Measurements from ENCODE around the gene MX1. TPM values are rescaled to one million over a fixed set of nuclear protein-coding genes. Genes with fewer than 3 reads are reported as not detected.
"Not testable (repeated sequence)": the region's sequence is repeated elsewhere in the genome, so short reads cannot be mapped to it uniquely, and the experiment has no call there.

Gene MX1
- total RNA-seq, 1 donor from 2014 or later: 25.0 TPM

- TF ChIP-seq CTCF (conservative IDR thresholded peaks at IDR 0.05; ENCODE audit: low read depth, low read length): no peak
- H3K4me3 ChIP-seq (ENCODE audit: low read depth, low read length): no peak overlapping the region
- DNase-seq (ENCODE audit: low read depth): no peak
Measured at GRCh38 chr21:41418956-41419680, 6.9 kb upstream of the MX1 start.

GRCh38 chr21:41419921-41420862 lies 5.8 kb upstream of the MX1 start:
- peak overlapping the region; percentile 68 for H3K4me3 ChIP-seq (ENCODE audit: low read depth, low read length)
- no peak for DNase-seq (ENCODE audit: low read depth)
- TF ChIP-seq CTCF (conservative IDR thresholded peaks at IDR 0.05; ENCODE audit: low read depth, low read length): no peak

GRCh38 chr21:41420998-41421397 lies 5.0 kb upstream of the MX1 start:
- not testable (repeated sequence) for DNase-seq (ENCODE audit: low read depth)
- peak overlapping the region; percentile 68 for H3K4me3 ChIP-seq (ENCODE audit: low read depth, low read length)

GRCh38 chr21:41422546-41423304 lies 3.3 kb upstream of the MX1 start:
- H3K4me3 ChIP-seq (ENCODE audit: low read depth, low read length): no peak overlapping the region
- no peak for TF ChIP-seq CTCF (conservative IDR thresholded peaks at IDR 0.05; ENCODE audit: low read depth, low read length)
- no peak for DNase-seq (ENCODE audit: low read depth)

DNA sequence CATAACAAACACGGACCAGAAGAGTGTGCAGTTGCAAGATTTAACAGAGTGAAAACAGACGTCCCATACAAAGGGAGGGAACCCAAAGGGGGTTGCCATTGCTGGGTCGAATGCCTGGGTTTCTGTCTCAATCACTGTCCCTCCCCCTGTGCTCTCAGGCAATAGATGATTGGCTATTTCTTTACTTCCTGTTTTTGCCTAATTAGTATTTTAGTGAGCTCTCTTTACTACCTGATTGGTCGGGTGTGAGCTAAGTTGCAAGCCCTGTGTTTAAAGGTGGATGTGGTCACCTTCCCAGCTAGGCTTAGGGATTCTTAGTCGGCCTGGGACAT lies 2.8 kb upstream of the MX1 start:
- not testable (repeated sequence) for H3K4me3 ChIP-seq (ENCODE audit: low read depth, low read length); DNase-seq (ENCODE audit: low read depth)

DNA sequence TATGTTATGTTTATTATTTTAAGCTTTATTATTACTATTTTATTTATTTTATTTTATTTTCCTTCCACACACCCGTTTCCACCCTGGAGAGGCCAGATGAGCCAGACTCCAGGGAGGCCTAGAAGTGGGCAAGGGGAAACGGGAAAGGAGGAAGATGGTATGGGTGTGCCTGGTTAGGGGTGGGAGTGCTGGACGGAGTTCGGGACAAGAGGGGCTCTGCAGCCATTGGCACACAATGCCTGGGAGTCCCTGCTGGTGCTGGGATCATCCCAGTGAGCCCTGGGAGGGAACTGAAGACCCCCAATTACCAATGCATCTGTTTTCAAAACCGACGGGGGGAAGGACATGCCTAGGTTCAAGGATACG lies 468 bp upstream of the MX1 start:
- TF ChIP-seq CTCF (conservative IDR thresholded peaks at IDR 0.05; ENCODE audit: low read depth, low read length): no peak
- H3K4me3 ChIP-seq (ENCODE audit: low read depth, low read length): peak overlapping the region; percentile 72
- no peak for DNase-seq (ENCODE audit: low read depth)

- DNase-seq (ENCODE audit: low read depth): no peak
- H3K4me3 ChIP-seq (ENCODE audit: low read depth, low read length): peak overlapping the region; percentile 72
- TF ChIP-seq CTCF (conservative IDR thresholded peaks at IDR 0.05; ENCODE audit: low read depth, low read length): no peak
Measured at GRCh38 chr21:41426676-41427404, 801 bp downstream of the MX1 start.
